HG02981 (cell line): Measurements from ENCODE around the gene JAZF1.

Experiments used
- ATAC-seq: cut with Tn5 transposase; IDR thresholded peaks from one replicate; pipeline ENCODE4 v1.9.1; 2021; ENCODE audit warnings: mild to moderate bottlenecking, moderate library complexity; ENCODE audit not compliant: unreplicated experiment

The JAZF1 gene

DNA sequence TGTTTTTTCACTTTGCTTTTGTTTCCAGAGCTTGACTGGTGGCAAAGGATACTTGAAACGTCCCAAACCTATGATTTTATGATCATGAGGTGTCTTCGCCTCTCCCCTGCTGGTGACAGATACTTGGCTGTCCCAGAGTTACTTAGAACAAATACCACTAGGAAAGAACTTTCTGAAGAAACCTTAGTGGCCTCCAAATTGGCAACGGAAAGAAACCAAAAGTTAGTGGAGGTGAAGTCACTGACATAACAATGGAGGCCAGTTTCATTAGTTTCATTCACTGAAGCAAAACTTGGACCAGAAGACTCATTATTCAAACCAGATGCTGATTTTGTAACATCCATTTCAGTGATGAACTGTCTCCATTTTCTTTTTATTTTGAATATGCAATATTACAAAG lies 68.6 kb downstream of the JAZF1 start:
- no peak for ATAC-seq

DNA sequence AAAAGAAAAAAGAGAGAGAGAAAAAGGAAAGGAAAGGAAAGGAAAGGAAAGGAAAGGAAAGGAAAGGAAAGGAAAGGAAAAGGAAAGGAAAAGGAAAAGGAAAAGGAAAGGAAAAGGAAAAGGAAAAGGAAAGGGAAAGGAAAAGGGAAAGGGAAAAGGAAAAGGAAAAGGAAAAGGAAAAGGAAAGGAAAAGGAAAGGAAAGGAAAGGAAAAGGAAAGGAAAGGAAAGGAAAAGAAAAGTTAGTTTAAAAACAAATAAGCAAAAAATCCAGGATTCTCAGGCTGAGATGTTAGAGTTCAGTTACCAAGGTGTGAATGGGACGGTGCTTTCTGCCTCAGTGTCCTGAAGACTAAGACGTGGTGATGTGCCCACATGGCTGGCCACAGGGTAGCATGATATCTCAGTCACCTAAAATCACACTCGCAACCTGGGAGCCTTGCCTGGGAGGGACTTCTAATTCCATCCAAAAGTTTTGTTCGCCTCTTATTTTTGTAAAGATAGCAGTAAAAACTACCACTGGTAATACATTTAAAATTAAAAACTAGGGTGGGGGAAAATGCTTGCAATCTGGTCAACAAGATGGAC lies 70.1 kb downstream of the JAZF1 start:
- ATAC-seq = no peak

DNA sequence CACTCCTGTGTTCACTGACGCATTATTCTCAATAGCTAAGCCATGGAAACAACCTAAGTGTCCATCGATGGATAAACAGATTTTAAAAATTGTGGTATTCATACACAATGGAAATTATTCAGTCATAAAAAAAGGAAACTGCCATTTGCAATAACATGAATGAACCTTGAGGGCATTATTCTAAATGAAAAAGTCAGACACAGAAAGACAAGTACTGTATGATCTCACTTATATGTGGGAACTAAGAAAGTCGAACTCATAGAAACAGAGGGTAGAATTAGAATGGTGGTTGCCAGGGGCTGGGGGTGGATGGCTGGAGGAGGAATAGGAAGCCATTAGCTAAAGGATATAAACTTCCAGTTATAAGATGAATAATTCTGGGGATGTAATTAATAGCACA lies 71.8 kb downstream of the JAZF1 start:
- no peak for ATAC-seq

DNA sequence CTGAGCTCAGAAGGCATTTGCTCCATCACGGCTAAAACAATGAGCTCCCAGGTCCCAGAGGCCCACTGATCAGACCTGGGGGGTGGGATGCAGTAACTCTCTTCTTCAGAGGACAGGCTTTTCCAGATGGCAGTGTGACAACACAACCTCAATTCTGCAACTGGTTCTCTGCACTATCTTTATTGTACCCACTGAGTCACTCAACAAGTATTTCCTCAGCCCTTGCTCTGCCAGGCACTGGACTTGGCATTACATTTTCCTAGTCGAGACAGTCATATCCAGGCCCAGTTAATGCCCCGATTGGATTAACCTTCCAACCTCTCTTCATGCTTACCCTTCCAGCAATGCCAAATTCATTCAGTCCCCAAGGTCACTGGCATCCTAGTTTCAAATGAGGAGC lies 72.6 kb downstream of the JAZF1 start:
- no peak for ATAC-seq

DNA sequence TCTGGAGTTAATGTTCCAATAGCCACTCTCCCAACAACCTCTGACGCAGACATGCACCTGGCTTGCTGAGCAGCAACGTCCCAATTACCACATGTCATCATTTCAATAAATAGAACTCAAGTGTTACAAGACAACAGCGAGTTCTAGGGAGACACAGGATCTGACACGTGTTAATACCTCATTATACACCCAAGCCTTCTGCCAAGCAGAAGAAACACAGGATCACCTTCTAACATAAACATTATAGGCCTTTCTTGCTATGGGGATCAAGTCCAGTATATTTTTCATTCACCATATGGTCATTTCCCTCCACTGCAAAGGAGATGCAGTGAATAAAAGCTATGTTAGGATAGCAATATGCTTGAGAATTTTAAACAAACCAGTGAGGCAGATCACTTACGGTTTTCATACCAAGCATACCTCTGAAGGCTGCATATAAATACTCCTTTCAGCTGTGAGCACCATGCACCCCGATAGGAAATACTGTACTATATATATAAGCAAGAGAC lies 74.2 kb downstream of the JAZF1 start:
- ATAC-seq = no peak

DNA sequence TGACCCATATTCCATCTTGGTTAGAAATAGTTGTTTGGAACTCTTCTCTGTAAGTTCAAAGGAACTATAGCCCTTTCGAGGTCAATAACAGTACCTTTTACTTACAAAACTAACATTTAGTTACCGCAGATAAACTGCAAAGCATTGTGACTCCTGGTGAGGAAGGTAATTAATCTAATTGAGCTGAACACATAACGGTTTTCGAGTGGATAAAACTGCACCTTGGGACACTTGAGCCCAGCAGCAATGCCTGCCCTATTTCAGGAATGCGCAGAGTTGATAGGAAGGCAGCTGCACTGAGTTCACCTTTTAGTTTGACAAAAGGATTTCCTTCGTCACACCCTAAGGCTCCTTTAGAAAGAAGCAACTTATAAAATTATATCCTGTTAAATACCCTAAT lies 75.4 kb downstream of the JAZF1 start:
- no peak for ATAC-seq

DNA sequence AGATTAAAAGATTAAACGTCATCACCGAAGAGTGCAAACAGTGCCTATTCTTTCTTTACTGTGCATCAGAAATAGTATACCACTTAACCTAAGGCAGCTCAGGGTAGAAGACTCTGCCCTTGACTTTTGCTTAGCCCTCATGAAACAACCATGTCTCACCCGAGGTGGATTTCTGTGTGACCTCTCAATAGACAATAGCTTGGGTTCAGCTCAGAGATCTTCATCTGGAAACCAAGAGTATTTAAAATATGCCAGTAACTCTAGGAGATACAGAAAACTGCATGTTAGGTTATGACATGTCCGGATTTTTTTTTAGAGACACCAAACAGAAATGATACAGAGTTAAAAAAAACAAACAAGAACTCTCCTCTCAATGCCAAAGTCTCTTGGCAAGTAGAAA lies 75.8 kb downstream of the JAZF1 start:
- no peak for ATAC-seq

DNA sequence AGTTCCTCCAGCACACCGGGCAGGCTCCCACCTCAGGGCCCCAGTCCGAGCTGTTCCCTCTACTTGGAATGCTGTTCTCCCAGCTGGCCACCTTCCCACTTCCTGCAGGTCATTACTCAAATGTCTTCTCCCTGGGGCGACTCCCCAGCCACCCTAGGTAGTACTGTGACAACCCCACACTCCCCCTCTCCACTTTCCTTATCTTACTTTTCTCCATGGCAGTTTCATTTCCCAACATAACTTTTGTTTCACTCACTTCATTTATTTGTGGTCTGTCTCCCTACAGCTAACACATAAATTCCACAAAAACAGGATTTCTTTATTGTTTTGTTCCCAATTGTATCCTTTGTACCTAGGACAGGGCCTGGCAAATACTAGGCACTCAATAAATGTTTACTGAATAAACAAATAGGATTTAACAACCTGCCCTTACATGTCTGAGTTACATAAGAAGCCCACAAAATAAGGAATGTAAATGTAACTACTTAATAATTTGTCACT lies 76.5 kb downstream of the JAZF1 start:
- no peak for ATAC-seq

DNA sequence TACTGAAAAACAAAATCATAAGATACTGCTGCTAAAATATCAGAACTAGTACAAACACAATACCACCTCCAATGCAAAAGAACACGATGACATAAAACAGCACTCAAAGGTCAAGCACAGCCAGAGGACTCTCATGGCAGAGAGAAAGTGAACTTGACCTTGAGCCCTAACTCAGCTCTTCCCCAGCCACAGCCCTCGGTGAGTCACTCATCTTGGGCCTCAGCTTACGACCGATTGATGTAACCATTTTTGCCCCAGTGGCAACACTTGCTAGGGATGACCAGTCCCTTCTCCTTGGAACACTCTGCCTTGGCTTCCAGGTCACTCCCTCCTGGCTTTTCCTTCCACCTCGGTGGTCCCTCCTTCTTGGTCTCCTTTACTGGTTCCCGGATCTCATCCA lies 77.8 kb downstream of the JAZF1 start:
- no peak for ATAC-seq

DNA sequence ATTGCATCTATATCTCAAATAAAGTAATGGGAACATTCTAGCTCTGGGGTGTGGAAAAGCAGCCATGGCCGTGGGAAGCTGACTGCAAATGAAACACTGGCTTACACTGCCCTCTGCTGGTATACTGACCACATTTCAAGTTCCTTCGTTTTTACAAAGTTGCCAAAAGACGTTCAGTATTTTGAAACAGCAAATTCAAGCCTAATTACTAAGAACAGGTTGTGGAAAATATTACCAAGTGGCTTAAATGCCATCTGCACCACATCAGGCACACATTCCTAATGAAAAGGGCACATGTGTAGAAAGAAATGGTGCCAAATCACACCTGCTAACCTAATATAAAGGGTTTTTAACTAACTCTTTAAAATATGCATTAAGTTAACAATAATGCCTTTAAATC lies 83.9 kb downstream of the JAZF1 start:
- ATAC-seq = no peak

DNA sequence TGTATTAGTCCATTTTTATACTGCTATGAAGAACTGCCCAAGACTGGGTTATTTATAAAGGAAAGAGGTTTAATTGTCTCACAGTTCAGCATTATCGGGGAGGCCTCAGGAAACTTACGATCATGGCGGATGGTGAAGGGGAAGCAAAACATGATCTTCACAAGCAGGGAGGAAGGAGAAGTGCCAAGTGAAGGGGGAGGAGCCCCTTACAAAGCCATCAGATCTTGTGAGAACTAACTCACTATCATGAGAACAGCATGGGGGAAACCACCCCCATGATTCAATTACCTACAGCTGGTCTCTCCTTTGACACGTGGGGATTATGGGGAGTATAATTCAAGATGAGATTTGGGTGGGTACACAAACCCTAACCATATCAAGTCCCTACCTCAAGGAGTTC lies 85.4 kb downstream of the JAZF1 start:
- no peak for ATAC-seq

DNA sequence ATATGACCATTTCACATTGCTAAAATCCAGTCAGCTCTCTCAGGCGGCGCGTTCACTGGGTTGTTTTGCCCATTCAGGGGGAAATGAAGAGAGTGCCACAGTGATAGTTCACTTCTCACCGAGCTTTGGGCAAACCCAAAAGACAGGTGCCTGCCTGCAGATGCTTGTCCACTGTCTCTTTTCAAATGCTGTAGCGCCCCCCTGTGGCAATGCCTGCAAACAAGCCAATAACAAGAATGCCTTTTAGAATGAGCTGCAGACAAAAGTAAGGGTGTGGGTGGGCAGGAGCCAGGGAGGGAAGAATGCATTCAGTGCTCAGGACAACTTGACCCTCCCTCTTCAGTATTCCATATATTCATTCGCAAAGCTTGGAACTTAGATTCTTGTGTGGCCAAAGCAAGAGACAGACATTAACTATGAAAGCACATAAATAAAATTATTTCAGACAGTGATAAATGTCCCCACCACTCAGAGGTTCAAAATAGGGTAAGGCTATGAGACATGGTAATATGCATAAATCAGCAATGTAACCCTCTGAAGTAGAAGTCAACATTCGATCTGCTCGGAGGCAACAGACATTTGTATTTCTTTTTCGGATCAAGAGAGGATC lies 86.9 kb downstream of the JAZF1 start:
- no peak for ATAC-seq

DNA sequence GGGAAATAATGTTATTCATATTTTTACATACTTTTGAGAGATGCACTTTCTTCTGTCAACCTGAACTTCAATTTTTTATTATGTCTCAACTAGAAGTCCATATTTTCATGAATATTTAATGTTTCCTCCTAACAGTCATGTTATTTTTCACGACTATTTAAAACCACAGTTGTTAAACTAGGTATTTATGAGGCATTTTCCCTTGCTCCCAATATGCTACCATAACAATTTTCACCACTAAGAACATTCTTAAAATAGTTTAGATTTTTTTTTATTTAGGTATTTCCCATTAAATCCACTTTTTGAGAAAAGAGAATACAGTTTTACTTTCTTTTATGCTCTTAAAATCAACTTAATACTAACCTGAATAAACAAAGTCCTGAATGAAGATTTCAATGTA lies 89.4 kb downstream of the JAZF1 start:
- ATAC-seq = no peak

DNA sequence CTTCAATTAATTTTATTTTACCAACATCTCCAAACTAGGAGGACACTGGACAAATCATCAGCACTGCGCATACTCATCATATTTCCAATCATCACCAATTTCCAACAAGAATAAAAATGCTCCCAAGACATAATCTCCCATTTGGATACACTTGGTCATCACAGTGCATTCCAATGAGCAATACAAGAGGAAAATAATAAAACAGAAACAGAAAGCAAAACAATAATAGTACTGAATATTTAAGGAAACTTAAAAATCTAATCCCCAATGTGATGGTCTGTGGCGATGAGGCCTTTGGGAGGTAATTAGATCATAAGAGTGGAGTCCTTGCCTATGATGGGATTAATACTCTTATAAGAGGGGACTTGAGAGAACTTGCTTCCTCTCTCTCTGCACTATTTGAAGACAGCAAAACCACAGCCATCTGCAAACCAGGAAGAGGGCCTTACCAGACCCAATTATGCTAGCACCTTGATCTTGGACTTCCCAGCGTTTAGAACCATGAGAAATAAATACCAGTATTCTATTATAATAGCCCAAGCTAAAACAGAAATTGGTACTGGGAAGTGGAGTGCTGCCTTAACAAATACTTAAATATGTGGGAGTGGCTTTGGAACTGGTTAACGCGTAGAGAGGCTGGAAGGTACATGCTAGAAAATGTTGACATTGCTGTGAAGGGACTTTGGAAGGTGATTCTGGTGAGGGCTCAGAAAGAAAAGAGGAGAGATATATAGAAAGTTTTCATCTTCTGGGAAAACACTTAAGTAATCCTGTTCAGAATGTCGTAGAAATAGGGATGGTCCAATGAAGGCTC lies 91.5 kb downstream of the JAZF1 start:
- no peak for ATAC-seq

DNA sequence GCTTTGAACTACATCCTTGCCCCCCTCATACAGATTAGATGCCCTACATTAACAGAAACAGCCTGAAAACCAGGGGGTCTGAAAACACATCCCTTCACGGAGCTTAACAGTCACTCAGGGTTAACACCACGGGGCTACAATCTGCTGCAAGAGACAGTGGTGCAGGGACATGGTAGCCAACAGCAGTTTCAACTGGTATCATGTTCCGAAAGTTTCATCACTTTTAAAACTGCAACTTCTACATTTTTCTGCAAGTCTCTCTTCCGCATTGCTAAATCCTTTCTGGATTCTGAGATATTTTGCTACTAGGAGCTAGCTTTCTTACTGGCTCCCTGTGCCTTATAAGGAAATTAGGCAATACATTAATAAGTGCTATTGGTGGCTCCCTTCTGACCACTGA lies 92.6 kb downstream of the JAZF1 start:
- no peak for ATAC-seq

DNA sequence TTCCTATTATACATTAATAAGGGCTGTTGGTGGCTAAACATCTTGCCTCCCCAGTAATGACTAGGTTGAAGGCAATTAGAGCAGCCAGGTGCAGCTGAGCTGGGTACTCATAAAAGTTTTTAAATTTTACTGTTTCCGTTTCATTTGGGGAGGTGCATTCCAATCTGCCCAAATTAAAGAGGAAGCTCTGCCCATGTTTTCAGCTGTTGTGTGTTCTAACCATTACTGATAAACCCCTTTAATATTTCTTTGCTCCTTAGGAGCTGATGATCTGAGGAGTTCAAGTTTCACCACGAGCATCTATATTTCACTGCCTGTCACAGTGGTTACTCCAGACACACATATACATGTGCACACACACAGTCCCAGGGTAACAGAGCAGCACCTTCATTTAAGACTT lies 94.4 kb downstream of the JAZF1 start:
- ATAC-seq = no peak

DNA sequence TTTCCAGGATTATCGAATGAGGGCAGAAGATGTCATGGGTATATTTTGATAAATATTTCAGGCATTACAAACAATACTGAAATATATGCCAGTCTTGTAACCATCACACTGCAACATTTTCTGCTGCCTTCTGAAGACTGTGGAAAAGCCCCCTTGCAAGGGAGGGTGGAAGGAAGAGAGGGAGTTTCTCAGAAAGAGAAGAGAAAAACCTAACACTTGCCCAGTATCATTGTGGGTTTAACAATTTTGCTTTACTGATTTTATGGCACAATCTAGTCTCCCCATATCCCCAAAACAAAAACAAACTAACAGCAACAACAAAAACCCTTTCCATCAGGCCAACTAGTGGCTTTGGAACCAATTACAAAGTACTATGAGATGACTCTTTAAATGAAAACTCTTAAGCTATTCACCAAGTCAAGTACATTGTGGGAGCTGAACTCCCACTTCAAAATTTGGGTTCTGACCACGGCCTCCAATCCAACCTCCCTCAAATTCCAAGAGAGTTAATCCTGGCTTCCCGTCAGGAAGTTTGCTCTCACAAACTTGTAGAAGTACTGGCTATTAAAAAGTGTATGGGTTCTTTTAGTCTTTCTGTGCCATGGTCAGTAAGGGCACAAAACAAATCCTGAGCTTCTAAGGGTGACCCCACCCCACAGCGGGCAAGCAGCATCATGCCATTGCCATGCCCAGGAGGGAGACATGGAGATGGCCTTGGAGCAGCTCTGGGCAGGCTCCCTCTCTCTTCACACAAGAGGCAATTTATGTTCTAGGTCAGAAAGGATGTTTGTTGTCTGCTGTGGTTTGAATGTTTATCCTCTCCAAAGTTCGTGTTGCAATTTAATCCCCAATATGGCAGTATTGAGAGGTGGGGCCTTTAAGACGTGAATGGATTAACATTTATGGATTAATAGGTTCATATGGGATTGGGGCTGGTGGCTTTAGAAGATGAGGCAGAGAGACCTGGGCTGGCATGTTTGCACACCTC lies 96.3 kb downstream of the JAZF1 start:
- ATAC-seq = no peak

DNA sequence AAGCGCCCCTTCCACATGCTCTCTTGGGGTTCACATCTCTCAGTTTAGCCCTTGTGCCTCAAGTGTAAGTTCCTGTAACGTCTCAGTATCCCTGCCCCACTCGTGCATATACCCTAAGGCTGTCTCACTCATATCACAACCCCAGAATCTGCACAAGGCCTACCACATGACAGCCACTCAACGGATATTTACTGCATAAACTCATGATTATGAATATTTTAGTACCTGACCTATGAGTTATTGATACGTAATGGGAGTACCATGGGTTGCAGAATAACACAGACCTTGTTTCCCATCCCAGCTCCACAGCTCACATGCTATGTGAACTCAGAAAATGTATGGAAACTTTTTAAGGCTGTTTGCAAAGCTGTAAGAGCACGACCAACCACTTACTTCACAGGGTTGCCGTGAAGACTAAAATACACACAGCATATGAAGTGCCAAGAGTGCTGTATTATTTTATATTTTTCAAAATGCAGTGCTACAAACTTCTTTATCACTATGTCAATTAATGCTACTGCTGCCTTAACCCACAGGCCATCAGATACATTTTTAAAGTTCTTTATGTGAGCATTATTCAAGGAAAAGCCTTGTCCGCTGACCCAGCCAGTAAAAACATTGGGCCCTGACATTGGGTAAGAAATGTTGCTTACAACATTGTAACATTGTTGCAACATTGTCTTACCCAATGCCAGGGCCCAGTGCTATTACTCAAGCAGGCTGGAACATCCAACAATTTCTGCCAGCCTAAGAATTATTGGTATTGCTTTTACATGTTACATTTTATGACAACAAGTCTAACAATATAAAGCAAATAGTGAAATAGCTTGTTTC lies 97.2 kb downstream of the JAZF1 start:
- ATAC-seq = no peak

DNA sequence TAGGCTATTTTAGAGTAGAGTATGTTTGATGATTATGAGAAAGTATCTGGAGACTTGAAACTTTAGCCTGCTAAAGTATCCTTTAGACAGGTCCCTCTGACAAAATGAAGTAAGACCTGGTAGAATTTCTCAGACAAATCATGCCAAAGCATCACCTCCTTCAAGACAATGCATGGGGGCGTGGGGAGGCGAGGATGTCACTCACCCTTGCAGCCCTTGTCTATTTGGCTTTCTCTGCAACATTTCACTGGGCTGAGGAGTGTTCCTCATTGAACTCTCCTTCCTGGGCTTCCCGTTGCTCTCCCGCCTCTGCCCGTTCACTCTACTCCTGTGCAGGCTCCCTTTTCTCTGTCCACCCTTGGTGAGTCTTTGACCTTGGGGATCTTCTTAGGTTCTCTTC lies 98.5 kb downstream of the JAZF1 start:
- no peak for ATAC-seq

DNA sequence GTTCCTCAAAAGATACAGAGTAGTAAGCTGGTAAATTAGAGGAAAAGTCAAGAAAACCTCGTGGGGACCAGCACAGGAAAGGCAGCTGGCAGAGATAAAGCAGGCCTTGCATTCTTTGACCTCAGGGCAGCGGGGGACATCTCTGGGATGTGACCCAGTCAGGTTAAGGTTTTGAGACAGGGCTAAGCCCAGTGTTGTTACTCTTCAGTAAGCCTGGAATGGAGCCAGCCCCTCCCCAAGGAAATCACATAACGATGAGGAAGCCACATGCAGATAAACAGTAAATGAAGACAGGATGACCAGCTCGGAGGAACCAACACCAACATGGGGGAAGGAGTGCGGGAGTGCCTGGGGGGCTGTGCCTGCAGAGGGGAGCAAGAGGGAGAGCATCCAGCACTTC lies 99.6 kb downstream of the JAZF1 start:
- ATAC-seq = no peak
